Measurements from ENCODE around the gene CIAPIN1.

The CIAPIN1 gene

GRCh38 chr16:57379579-57379978 lies 67.6 kb downstream of the CIAPIN1 start:
- no peak overlapping the region for H3K9ac ChIP-seq
- no peak overlapping the region for H3K4me2 ChIP-seq
- H3K4me1 ChIP-seq (ENCODE audit: low read depth, poor library complexity, severe bottlenecking) = no peaks in the 10 kb centered on the region

More at GRCh38 chr16:57379579-57379978, 67.6 kb downstream of the CIAPIN1 start:
- Histone ChIP-seq H4K20me1 (ENCODE audit: insufficient read depth) (no peaks in the 10 kb centered on the region), H3K27me3 (ENCODE audit: insufficient read depth, low read depth) (no peaks in the 10 kb centered on the region), H2AFZ (ENCODE audit: low read depth) (no peak overlapping the region), H3K79me2 (ENCODE audit: insufficient read depth, low read depth) (no peaks in the 10 kb centered on the region), H3K27ac (no peak overlapping the region), H3K36me3 (ENCODE audit: insufficient read depth) (no peaks in the 10 kb centered on the region), H3K4me3 (IDR thresholded peaks at IDR 0.05; ENCODE audit: insufficient read depth, low read depth, low read length) (no peak overlapping the region)
- TF ChIP-seq CTCF (conservative IDR thresholded peaks at IDR 0.05; ENCODE audit: low read depth, low read length) = no peak

Data from KMS-11 (cell line).